ENCODE measurements around the gene PRDM5.
"Not testable (repeated sequence)": the region's sequence is repeated elsewhere in the genome, so short reads cannot be mapped to it uniquely, and the experiment has no call there.

PRDM5 gene

GRCh38 chr4:120777459-120777858 is 145.1 kb downstream of the PRDM5 start:
- Mint-ChIP-seq H3K4me3 (no peak overlapping the region), H3K9me3 (no peaks in the 10 kb centered on the region), H3K4me1 (peaks cover 5% of the 10 kb centered on the region), H3K27ac (no peak overlapping the region), H3K27me3 (no peaks in the 10 kb centered on the region)
- DNase-seq, result no peak
- no peak for ATAC-seq

- no peak for ATAC-seq
- Mint-ChIP-seq H3K9me3 (no peaks in the 10 kb centered on the region), H3K4me1 (peaks cover 5% of the 10 kb centered on the region), H3K27me3 (no peaks in the 10 kb centered on the region), H3K27ac (no peak overlapping the region), H3K4me3 (no peak overlapping the region)
- DNase-seq, result no peak
Observed at GRCh38 chr4:120775431-120775830, 147.1 kb downstream of the PRDM5 start.

- Mint-ChIP-seq H3K27ac (no peak overlapping the region), H3K9me3 (no peaks in the 10 kb centered on the region), H3K4me3 (no peak overlapping the region), H3K4me1 (peaks cover 5% of the 10 kb centered on the region), H3K27me3 (no peaks in the 10 kb centered on the region)
- no peak for ATAC-seq
- DNase-seq, result no peak
Observed at GRCh38 chr4:120773641-120774040, 148.9 kb downstream of the PRDM5 start.

GRCh38 chr4:120771907-120772306 is 150.6 kb downstream of the PRDM5 start:
- Mint-ChIP-seq H3K9me3 (peaks cover 0 to 2% of the 10 kb centered on the region in 2 donors), H3K4me3 (no peak overlapping the region), H3K27me3 (no peaks in the 10 kb centered on the region), H3K27ac (no peak overlapping the region), H3K4me1 (no peaks in the 10 kb centered on the region)
- DNase-seq (no peak), ATAC-seq (no peak)

- Mint-ChIP-seq H3K9me3 (peaks cover 0 to 7% of the 10 kb centered on the region in 2 donors), H3K27me3 (no peaks in the 10 kb centered on the region), H3K4me3 (no peak overlapping the region), H3K4me1 (no peaks in the 10 kb centered on the region), H3K27ac (no peak overlapping the region)
- ATAC-seq (no peak), DNase-seq (no peak)
Observed at GRCh38 chr4:120770897-120771296, 151.6 kb downstream of the PRDM5 start.

GRCh38 chr4:120769227-120769626 is 153.3 kb downstream of the PRDM5 start:
- ATAC-seq, result no peak
- no peaks in the 10 kb centered on the region for H3K4me1 Mint-ChIP-seq
- no peak overlapping the region for H3K27ac Mint-ChIP-seq
- H3K4me3 Mint-ChIP-seq, result no peak overlapping the region
- peaks cover 0 to 7% of the 10 kb centered on the region in 2 donors for H3K9me3 Mint-ChIP-seq
- DNase-seq, result no peak
- H3K27me3 Mint-ChIP-seq, result no peaks in the 10 kb centered on the region

- DNase-seq, result no peak
- no peak for ATAC-seq
Observed at GRCh38 chr4:120765260-120765680, 157.3 kb downstream of the PRDM5 start.

GRCh38 chr4:120763650-120764049 is 158.9 kb downstream of the PRDM5 start:
- no peak overlapping the region for H3K4me3 Mint-ChIP-seq
- no peak overlapping the region for H3K27ac Mint-ChIP-seq
- ATAC-seq (no peak), DNase-seq (no peak)
- H3K27me3 Mint-ChIP-seq, result no peaks in the 10 kb centered on the region
- H3K4me1 Mint-ChIP-seq, result no peaks in the 10 kb centered on the region
- H3K9me3 Mint-ChIP-seq, result peaks cover 0 to 7% of the 10 kb centered on the region in 2 donors

More at GRCh38 chr4:120765260-120765680, 157.3 kb downstream of the PRDM5 start:
- H3K9me3 Mint-ChIP-seq, result peaks cover 0 to 7% of the 10 kb centered on the region in 2 donors
- no peak overlapping the region for H3K4me3 Mint-ChIP-seq
- H3K27me3 Mint-ChIP-seq, result no peaks in the 10 kb centered on the region
- no peaks in the 10 kb centered on the region for H3K4me1 Mint-ChIP-seq
- no peak overlapping the region for H3K27ac Mint-ChIP-seq

- no peaks in the 10 kb centered on the region for H3K27me3 Mint-ChIP-seq
- H3K4me3 Mint-ChIP-seq, result no peak overlapping the region
- no peak for DNase-seq
- no peak overlapping the region for H3K27ac Mint-ChIP-seq
- no peaks in the 10 kb centered on the region for H3K4me1 Mint-ChIP-seq
- H3K9me3 Mint-ChIP-seq, result no peaks in the 10 kb centered on the region
- ATAC-seq, result no peak
Observed at GRCh38 chr4:120761070-120761469, 161.5 kb downstream of the PRDM5 start.

- DNase-seq (no peak), ATAC-seq (no peak)
- Mint-ChIP-seq H3K27ac (no peak overlapping the region), H3K9me3 (no peaks in the 10 kb centered on the region), H3K4me3 (no peak overlapping the region), H3K4me1 (no peaks in the 10 kb centered on the region), H3K27me3 (no peaks in the 10 kb centered on the region)
Observed at GRCh38 chr4:120760047-120760446, 162.5 kb downstream of the PRDM5 start.

GRCh38 chr4:120755864-120756263 is 166.7 kb downstream of the PRDM5 start:
- no peak overlapping the region for H3K27ac Mint-ChIP-seq
- H3K9me3 Mint-ChIP-seq, result peaks cover 0 to under 1% of the 10 kb centered on the region in 2 donors
- ATAC-seq, result no peak
- H3K27me3 Mint-ChIP-seq, result no peaks in the 10 kb centered on the region
- no peak overlapping the region for H3K4me3 Mint-ChIP-seq
- no peaks in the 10 kb centered on the region for H3K4me1 Mint-ChIP-seq
- DNase-seq, result no peak

- H3K27me3 Mint-ChIP-seq, result no peaks in the 10 kb centered on the region
- DNase-seq (no peak), ATAC-seq (no peak)
- H3K27ac Mint-ChIP-seq, result no peak overlapping the region
- H3K9me3 Mint-ChIP-seq, result peaks cover 0 to 10% of the 10 kb centered on the region in 2 donors
- H3K4me3 Mint-ChIP-seq, result no peak overlapping the region
- peaks cover 2% of the 10 kb centered on the region for H3K4me1 Mint-ChIP-seq
Observed at GRCh38 chr4:120754590-120754989, 167.9 kb downstream of the PRDM5 start.

- Mint-ChIP-seq H3K9me3 (peaks cover 0 to 10% of the 10 kb centered on the region in 2 donors), H3K27ac (peak overlapping the region in 1 of 2 donors; percentile 19), H3K27me3 (no peaks in the 10 kb centered on the region), H3K4me3 (no peak overlapping the region), H3K4me1 (peaks cover 10% of the 10 kb centered on the region)
- DNase-seq (no peak), ATAC-seq (no peak)
Observed at GRCh38 chr4:120753854-120754253, 168.7 kb downstream of the PRDM5 start.

GRCh38 chr4:120750152-120750525 is 172.4 kb downstream of the PRDM5 start:
- Mint-ChIP-seq H3K4me1 (peaks cover 11% of the 10 kb centered on the region), H3K4me3 (no peak overlapping the region), H3K27me3 (no peaks in the 10 kb centered on the region), H3K27ac (no peak overlapping the region), H3K9me3 (peaks cover 0 to 10% of the 10 kb centered on the region in 2 donors)
- ATAC-seq, result no peak
- no peak for DNase-seq

- no peak overlapping the region for H3K27ac Mint-ChIP-seq
- ATAC-seq (peak; percentile 80), DNase-seq (peak; percentile 13 to 17)
- H3K9me3 Mint-ChIP-seq, result peaks cover 0 to 10% of the 10 kb centered on the region in 2 donors
- peaks cover 11% of the 10 kb centered on the region for H3K4me1 Mint-ChIP-seq
- H3K27me3 Mint-ChIP-seq, result no peaks in the 10 kb centered on the region
- no peak overlapping the region for H3K4me3 Mint-ChIP-seq
Observed at GRCh38 chr4:120749445-120750151, 172.9 kb downstream of the PRDM5 start.

GRCh38 chr4:120741636-120742035 is 180.9 kb downstream of the PRDM5 start:
- ATAC-seq, H3K9me3 Mint-ChIP-seq, H3K4me1 Mint-ChIP-seq, DNase-seq, H3K27ac Mint-ChIP-seq, H3K4me3 Mint-ChIP-seq, H3K27me3 Mint-ChIP-seq: not testable (repeated sequence)

- DNase-seq (no peak), ATAC-seq (no peak)
- Mint-ChIP-seq H3K27me3 (no peaks in the 10 kb centered on the region), H3K27ac (no peak overlapping the region), H3K4me1 (no peaks in the 10 kb centered on the region), H3K9me3 (no peaks in the 10 kb centered on the region), H3K4me3 (no peak overlapping the region)
Observed at GRCh38 chr4:120736312-120736711, 186.2 kb downstream of the PRDM5 start.
